SK-N-MC (cell line): ENCODE data around the gene FHOD1.

ENCODE experiments used
- DNase-seq: peaks from one replicate; pipeline ENCODE4 v3.0.0-alpha.2; 2011; ENCODE audit warnings: low read depth, low spot score
- H3K27ac ChIP-seq: fragments of 200-600 bp; sonication (generic); 2 replicates; pipeline ENCODE4 v1.5.1; 2016; ENCODE audit warnings: mixed run types
- H3K36me3 ChIP-seq: fragments of 200-600 bp; sonication (generic); 2 replicates; pipeline ENCODE4 v1.6.1; 2017; ENCODE audit warnings: antibody characterized with exemption, low read length, mixed read lengths; ENCODE audit not compliant: insufficient read depth
- H3K4me3 ChIP-seq: fragments of 200-600 bp; sonication (generic); 2 replicates; pipeline ENCODE4 v1.5.1; 2016
- H3K9ac ChIP-seq: fragments of 200-600 bp; sonication (generic); 2 replicates; pipeline ENCODE4 v1.8.0; 2017; ENCODE audit warnings: mixed run types, mixed read lengths; ENCODE audit not compliant: insufficient read length
- H3K9me3 ChIP-seq: fragments of 200-600 bp; sonication (generic); 2 replicates; pipeline ENCODE4 v1.6.1; 2017; ENCODE audit warnings: low read depth, mild to moderate bottlenecking, antibody characterized with exemption, low read length, moderate library complexity, mixed read lengths
- EZH2 ChIP-seq: fragments of 200-600 bp; sonication (generic); IDR thresholded peaks from one replicate; pipeline ENCODE4 v1.6.1; 2017; ENCODE audit warnings: antibody characterized with exemption
- FOXP2 ChIP-seq: optimal IDR thresholded peaks from 2 replicates; pipeline ENCODE3; 2011; ENCODE audit warnings: mild to moderate bottlenecking, moderate library complexity; ENCODE audit not compliant: insufficient read depth; ENCODE audit errors: extremely low read length, control extremely low read depth
- POLR2AphosphoS5 ChIP-seq: IDR thresholded peaks from 2 replicates; pipeline ENCODE4 v1.6.1; 2012; ENCODE audit warnings: mild to moderate bottlenecking, low read depth, low read length, borderline replicate concordance

The FHOD1 gene

GRCh38 chr16:67226804-67227566, 20.3 kb downstream of the FHOD1 start, which contains the start of gene TMEM208:
TMEM208 (plus strand) TSS chr16:67227130; CDS start chr16:67227219, 89 bp downstream.
- Histone ChIP-seq H3K27ac (no peak within 1 kb of the TSS), H3K36me3 (no peaks in the 10 kb centered on the region; the same call in 1 of the 2 replicates), H3K9me3 (no peaks in the 10 kb centered on the region), H3K4me3 (peak within 1 kb of the TSS; percentile 88), H3K9ac (peak within 1 kb of the TSS; percentile 85)
- TF ChIP-seq POLR2AphosphoS5 (peak; percentile 71; the same call in 1 of the 2 replicates), EZH2 (no peak)
- no peak for DNase-seq

GRCh38 chr16:67226295-67226803, 20.9 kb downstream of the FHOD1 start:
- H3K27ac ChIP-seq = no peak overlapping the region
- H3K4me3 ChIP-seq = peak overlapping the region; percentile 88
- TF ChIP-seq EZH2 = no peak
- TF ChIP-seq FOXP2 = no peak
- no peak for TF ChIP-seq POLR2AphosphoS5
- no peaks in the 10 kb centered on the region; the same call in 1 of the 2 replicates for H3K36me3 ChIP-seq
- no peak for DNase-seq
- H3K9ac ChIP-seq = peak overlapping the region; percentile 53
- H3K9me3 ChIP-seq = no peaks in the 10 kb centered on the region

GRCh38 chr16:67223992-67224391, 23.3 kb downstream of the FHOD1 start:
- Histone ChIP-seq H3K4me3 (no peak overlapping the region), H3K9me3 (no peaks in the 10 kb centered on the region), H3K36me3 (no peaks in the 10 kb centered on the region; the same call in 1 of the 2 replicates), H3K9ac (no peak overlapping the region), H3K27ac (no peak overlapping the region)
- TF ChIP-seq FOXP2 (no peak), POLR2AphosphoS5 (no peak), EZH2 (no peak)
- no peak for DNase-seq

GRCh38 chr16:67216612-67217490, 30.4 kb downstream of the FHOD1 start:
- no peak for DNase-seq
- no peaks in the 10 kb centered on the region for H3K9me3 ChIP-seq
- no peak overlapping the region for H3K9ac ChIP-seq
- TF ChIP-seq EZH2 = no peak
- no peak for TF ChIP-seq POLR2AphosphoS5
- no peak for TF ChIP-seq FOXP2
- H3K4me3 ChIP-seq = no peak overlapping the region
- H3K27ac ChIP-seq = no peak overlapping the region
- H3K36me3 ChIP-seq = no peaks in the 10 kb centered on the region

- H3K9me3 ChIP-seq = no peaks in the 10 kb centered on the region
- no peak overlapping the region for H3K4me3 ChIP-seq
- TF ChIP-seq EZH2 (no peak), POLR2AphosphoS5 (no peak), FOXP2 (no peak)
- DNase-seq = no peak
- no peak overlapping the region for H3K27ac ChIP-seq
- no peak overlapping the region for H3K9ac ChIP-seq
- no peaks in the 10 kb centered on the region for H3K36me3 ChIP-seq
Measured at GRCh38 chr16:67215706-67216105, 31.6 kb downstream of the FHOD1 start.

GRCh38 chr16:67213197-67214019, 33.9 kb downstream of the FHOD1 start:
- no peak for DNase-seq
- H3K27ac ChIP-seq = no peak overlapping the region
- no peak overlapping the region for H3K9ac ChIP-seq
- H3K36me3 ChIP-seq = no peaks in the 10 kb centered on the region
- H3K9me3 ChIP-seq = no peaks in the 10 kb centered on the region
- H3K4me3 ChIP-seq = no peak overlapping the region
- no peak for TF ChIP-seq EZH2
- TF ChIP-seq POLR2AphosphoS5 = no peak
- no peak for TF ChIP-seq FOXP2

- Histone ChIP-seq H3K36me3 (no peaks in the 10 kb centered on the region), H3K27ac (no peak overlapping the region), H3K4me3 (no peak overlapping the region), H3K9me3 (no peaks in the 10 kb centered on the region), H3K9ac (no peak overlapping the region)
- TF ChIP-seq POLR2AphosphoS5 (no peak), FOXP2 (no peak), EZH2 (no peak)
- DNase-seq = no peak
Measured at GRCh38 chr16:67212766-67213165, 34.5 kb downstream of the FHOD1 start.

GRCh38 chr16:67211674-67212073, 35.6 kb downstream of the FHOD1 start:
- H3K9me3 ChIP-seq = no peaks in the 10 kb centered on the region
- H3K9ac ChIP-seq = no peak overlapping the region
- no peaks in the 10 kb centered on the region for H3K36me3 ChIP-seq
- TF ChIP-seq POLR2AphosphoS5 (no peak), FOXP2 (no peak), EZH2 (no peak)
- no peak for DNase-seq
- H3K27ac ChIP-seq = no peak overlapping the region
- H3K4me3 ChIP-seq = no peak overlapping the region
